Pancreas (tissue), 10 donors: ENCODE results near the gene KDM4B. TPM values are rescaled to one million over a fixed set of nuclear protein-coding genes. Genes with fewer than 3 reads are reported as not detected.

ENCODE experiments used
- ATAC-seq, 4 donors: fragments of 200-7000 bp; cut with Tn5 transposase; one replicate each; pipeline versions ENCODE4 v1.8.0 to v1.9.1; 2020; ENCODE audit warnings: mild to moderate bottlenecking in 4 of 4, moderate library complexity in 4 of 4
- DNase-seq, 6 donors: peaks; one replicate each; pipeline ENCODE4 v3.0.0-alpha.2; 2020
- FAIRE-seq: peaks from 2 replicates; lab custom pipeline; 2012; peaks lifted over from hg19 to GRCh38; lab: Jason Lieb, UNC
- H3K27ac ChIP-seq, 4 donors: fragments of 200-600 bp; sonication (generic); 1 replicate in 3 of 4; 2 replicates in 1 of 4; pipeline versions ENCODE4 v1.5.0 to v1.8.0; 2020
- H3K27me3 ChIP-seq, 4 donors: fragments of 200-600 bp; one replicate each; pipeline ENCODE4 v1.8.0; 2021
- H3K36me3 ChIP-seq, 3 donors: fragments of 200-600 bp; sonication (generic) in 1 of 3; one replicate each; pipeline versions ENCODE4 v1.5.0 to v1.8.0; 2020 to 2021
- H3K4me1 ChIP-seq, 3 donors: fragments of 200-600 bp; one replicate each; pipeline ENCODE4 v1.8.0; 2021
- H3K4me3 ChIP-seq, 4 donors: fragments of 200-600 bp; sonication (generic) in 2 of 4; one replicate each; pipeline versions ENCODE4 v1.5.0 to v1.8.0; 2020 to 2021
- H3K9me3 ChIP-seq, 4 donors: fragments of 200-600 bp; one replicate each; pipeline ENCODE4 v1.8.0; 2021
- CTCF ChIP-seq, 4 donors: fragments of 200-600 bp; sonication (generic) in 3 of 4; IDR thresholded peaks; one replicate each; pipeline versions ENCODE4 v1.5.0 to v1.8.0; 2021; ENCODE audit warnings: antibody characterized with exemption in 4 of 4
- WGBS, 2 donors: extraction: QIAGEN DNeasy Blood & Tissue Kit; methylation state at CpG; one replicate each; pipeline ENCODE4 v1.1.7; 2013; 5-methylcytosine and 5-hydroxymethylcytosine counted together
- intact Hi-C, 3 donors: fragments of 100-400 bp; cut with DNase I; formaldehyde crosslinking; loops; one replicate each; pipeline versions ENCODE4 v1.11.1 to v1.14.2; 2022
- polyA plus RNA-seq, 2 donors: library from polyadenylated mRNA; stranded (reverse); fragments of 200-250 nt; gene quantifications; one replicate each; pipeline ENCODE4 v1.2.3, GENCODE V29; 2013
- total RNA-seq, 6 donors: library from RNA; stranded (reverse); fragmentation: NEBNext Ultra II Directional in 4 of 6; extraction: Animal tissue kit (Norgen Biotek cat#: 25700) in 4 of 6; gene quantifications; one replicate each; pipeline versions ENCODE4 v1.2.1 to v1.2.4, GENCODE V29; 2021 to 2023
- donor health status: healthy with polysubstance abuse.
- donor health status: DM: no; HTN: no; CAD: no; lungs with moderate emphysema.
- donor health status: DM: no; HTN: no; CAD: no.
- donor health status: control.
- donor health status: control.
- donor health status: Bipolar disorder and iron deficiency.
- donor health status: DM: yes; HTN: yes; CAD: no.
- donor health status: DM: no; HTN: no; CAD: no.
- donor health status: DM: no; HTN: no; CAD: no.
- donor health status: DM: yes; HTN: yes; CAD: no.

Gene KDM4B
- total and polyA plus RNA-seq, 8 donors: 13.8 to 24.0 (median 18.5) TPM

DNA sequence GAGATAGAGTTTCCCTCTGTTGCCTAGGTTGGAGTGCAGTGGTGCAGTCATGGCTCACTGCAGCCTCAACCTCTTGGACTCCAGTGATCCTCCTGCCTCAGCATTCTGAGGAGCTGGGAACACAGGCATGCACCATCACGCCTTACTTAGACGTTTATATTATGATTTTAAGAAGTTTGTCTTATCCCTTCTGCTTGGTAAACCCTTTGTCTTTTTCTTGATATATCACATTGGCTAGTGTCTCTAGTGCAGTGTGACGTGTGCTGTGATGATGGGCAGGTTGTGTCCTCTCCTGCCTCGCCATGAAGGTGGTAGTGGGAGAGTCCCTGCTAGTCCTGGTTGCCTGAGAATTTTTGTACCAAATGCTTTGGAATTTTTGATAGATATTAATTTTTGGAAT lies 93.9 kb downstream of the KDM4B start:
- Histone ChIP-seq H3K27ac (no peak overlapping the region), H3K9me3 (no peaks in the 10 kb centered on the region), H3K27me3 (no peaks in the 10 kb centered on the region), H3K36me3 (peaks cover 0 to 8% (median 0%) of the 10 kb centered on the region in 3 donors), H3K4me3 (no peak overlapping the region), H3K4me1 (no peaks in the 10 kb centered on the region)
- no peak for TF ChIP-seq CTCF (IDR thresholded peaks at IDR 0.05)
- WGBS, 2 donors: 98 to 99% methylated on average over 4 of the region's 4 CpGs
- intact Hi-C loops: no loop called here
- FAIRE-seq (no peak), ATAC-seq (no peak), DNase-seq (no peak)

DNA sequence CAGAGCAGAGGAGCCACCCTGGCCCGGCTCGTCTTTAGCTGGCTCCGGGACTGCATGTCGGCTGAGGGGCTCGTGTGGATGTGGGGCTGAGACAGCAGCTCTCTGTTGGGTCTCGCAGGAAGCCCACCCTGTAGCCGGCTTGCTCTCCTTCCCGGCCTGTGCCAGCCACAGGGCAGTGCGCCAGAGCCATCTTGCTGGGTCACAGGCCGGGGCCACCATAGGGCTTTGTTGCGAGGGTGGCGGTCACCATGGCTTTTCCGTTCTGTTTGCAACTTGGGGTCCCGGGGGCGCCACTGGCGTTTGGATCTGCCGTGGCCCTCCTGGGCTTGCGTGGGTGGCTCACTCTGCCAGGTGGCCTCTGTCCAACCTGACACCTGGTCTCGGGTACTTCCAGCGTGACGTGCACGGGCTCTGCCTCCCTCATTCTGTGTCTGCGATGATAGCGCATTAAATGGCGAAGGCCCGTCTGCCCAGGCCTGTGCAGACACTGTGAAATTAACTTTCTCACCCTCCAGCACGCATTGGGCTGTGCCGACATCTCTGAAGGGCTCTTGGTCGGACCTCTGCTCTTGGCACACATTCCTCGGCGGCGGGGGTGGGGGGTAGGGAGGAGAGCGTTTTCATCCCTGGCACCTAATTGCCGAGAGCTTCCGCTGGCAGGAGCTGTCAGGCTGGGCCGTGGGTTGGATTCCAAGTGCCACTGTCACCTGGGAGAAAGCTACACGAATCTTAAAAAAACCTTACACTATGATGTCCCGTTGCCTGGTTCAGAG lies 95.1 kb downstream of the KDM4B start:
- ATAC-seq: no peak
- no peak for FAIRE-seq
- intact Hi-C loops: no loop called here
- Histone ChIP-seq H3K4me1 (no peaks in the 10 kb centered on the region), H3K27ac (no peak overlapping the region), H3K27me3 (no peaks in the 10 kb centered on the region), H3K36me3 (peaks cover 0 to 8% (median 0%) of the 10 kb centered on the region in 3 donors), H3K9me3 (no peaks in the 10 kb centered on the region), H3K4me3 (no peak overlapping the region)
- DNase-seq: peak in 1 of 6 donors; percentile 69
- no peak for TF ChIP-seq CTCF (IDR thresholded peaks at IDR 0.05)
- WGBS, 2 donors: 90 to 91% methylated on average over 38 of the region's 38 CpGs

DNA sequence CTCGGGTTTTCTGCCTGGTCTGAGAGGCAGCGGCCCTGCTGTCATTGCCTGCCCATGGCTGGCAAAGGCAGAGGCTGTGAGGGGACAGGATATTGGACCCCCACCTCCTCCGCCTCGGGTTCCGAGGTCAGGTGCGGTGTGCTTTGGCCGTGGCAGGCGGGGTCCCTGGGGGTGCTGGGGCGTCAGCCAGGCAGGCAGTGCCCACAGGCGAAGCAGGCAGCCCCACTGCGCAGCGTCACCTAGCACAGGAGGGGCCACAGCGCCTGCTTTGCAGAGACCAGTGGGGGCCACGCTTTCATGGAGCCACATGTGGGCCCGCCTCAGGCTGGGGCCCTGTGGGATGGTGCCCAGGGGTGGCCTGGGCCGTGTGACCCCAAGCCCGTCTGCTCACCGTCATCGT lies 96.0 kb downstream of the KDM4B start:
- no peak overlapping the region for H3K4me3 ChIP-seq
- H3K36me3 ChIP-seq: peaks cover 0 to 8% (median 0%) of the 10 kb centered on the region in 3 donors
- H3K27me3 ChIP-seq: no peaks in the 10 kb centered on the region
- intact Hi-C loops: no loop called here
- FAIRE-seq (no peak), ATAC-seq (no peak), DNase-seq (peak in 1 of 6 donors; percentile 69)
- TF ChIP-seq CTCF (IDR thresholded peaks at IDR 0.05): no peak
- H3K27ac ChIP-seq: no peak overlapping the region
- 84 to 86% methylated on average over 19 of the region's 19 CpGs for WGBS, 2 donors
- no peaks in the 10 kb centered on the region for H3K9me3 ChIP-seq
- no peaks in the 10 kb centered on the region for H3K4me1 ChIP-seq

DNA sequence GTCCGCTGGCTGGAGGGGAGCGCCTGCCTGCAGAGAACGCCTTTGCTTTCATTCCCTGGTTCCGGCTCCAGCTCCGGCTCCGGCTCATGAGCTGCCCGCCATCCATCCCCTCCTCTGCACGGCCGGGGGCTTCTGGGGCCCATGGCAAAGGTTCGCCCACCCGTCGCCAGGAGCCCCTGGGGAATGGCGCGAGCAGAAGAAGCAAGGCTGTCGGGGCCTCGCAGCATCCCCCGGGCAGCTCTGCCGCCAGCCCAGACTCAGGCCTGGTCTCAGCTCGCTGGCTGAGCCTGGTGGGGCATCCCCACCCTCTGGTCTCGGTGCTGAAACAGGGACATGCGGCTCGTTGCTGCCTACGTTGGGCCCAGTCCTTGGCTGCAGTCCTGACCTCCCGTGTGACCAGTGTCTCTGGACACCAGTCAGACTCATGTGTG lies 96.8 kb downstream of the KDM4B start:
- Histone ChIP-seq H3K27me3 (no peaks in the 10 kb centered on the region), H3K27ac (no peak overlapping the region), H3K4me1 (no peaks in the 10 kb centered on the region), H3K36me3 (peaks cover 0 to 11% (median 0%) of the 10 kb centered on the region in 3 donors), H3K9me3 (no peaks in the 10 kb centered on the region), H3K4me3 (no peak overlapping the region)
- intact Hi-C loops: no loop called here
- WGBS, 2 donors: 93 to 96% methylated on average over 24 of the region's 24 CpGs
- DNase-seq (peak in 1 of 6 donors; percentile 65), FAIRE-seq (no peak), ATAC-seq (no peak)
- TF ChIP-seq CTCF (IDR thresholded peaks at IDR 0.05): no peak

GRCh38 chr19:5066768-5067167 lies 97.9 kb downstream of the KDM4B start:
- intact Hi-C loops: no loop called here
- no peak for FAIRE-seq
- Histone ChIP-seq H3K27me3 (no peaks in the 10 kb centered on the region), H3K4me3 (no peak overlapping the region), H3K9me3 (no peaks in the 10 kb centered on the region), H3K4me1 (no peaks in the 10 kb centered on the region), H3K36me3 (peaks cover 0 to 18% (median 0%) of the 10 kb centered on the region in 3 donors), H3K27ac (no peak overlapping the region)
- no peak for ATAC-seq
- WGBS, 2 donors: 93 to 95% methylated on average over 14 of the region's 14 CpGs
- TF ChIP-seq CTCF (IDR thresholded peaks at IDR 0.05): no peak
- DNase-seq: peak in 1 of 6 donors; percentile 55
